Psoas muscle (tissue), 8 donors: ENCODE results near the gene ZNF48. TPM values are rescaled to one million over a fixed set of nuclear protein-coding genes. Genes with fewer than 3 reads are reported as not detected.

Experiments used
- ATAC-seq, 4 donors: fragments of 200-7000 bp; cut with Tn5 transposase; one replicate each; pipeline ENCODE4 v1.9.1; 2020; ENCODE audit warnings: moderate library complexity in 3 of 4, mild to moderate bottlenecking in 2 of 4
- DNase-seq, 2 donors: peaks; one replicate each; pipeline ENCODE4 v3.0.0-alpha.2; 2020
- H3K27ac ChIP-seq: fragments of 200-600 bp; one replicate; pipeline ENCODE4 v1.8.0; 2022
- H3K27me3 ChIP-seq, 3 donors: fragments of 200-600 bp in 1 of 3; one replicate each; pipeline versions ENCODE4 v1.6.1 to v1.8.0; 2013 to 2022; ENCODE audit warnings: low read length in 2 of 3, mild to moderate bottlenecking in 2 of 3, moderate library complexity in 1 of 3; ENCODE audit not compliant: insufficient read depth in 3 of 3
- H3K36me3 ChIP-seq, 2 donors: fragments of 200-600 bp in 1 of 2; one replicate each; pipeline versions ENCODE4 v1.6.1 to v1.8.0; 2013 to 2022; ENCODE audit warnings: low read depth in 1 of 2, mild to moderate bottlenecking in 1 of 2, moderate library complexity in 1 of 2; ENCODE audit not compliant: insufficient read depth in 1 of 2
- H3K4me1 ChIP-seq: fragments of 200-600 bp; one replicate; pipeline ENCODE4 v1.8.0; 2022
- H3K4me3 ChIP-seq: fragments of 200-600 bp; one replicate; pipeline ENCODE4 v1.8.0; 2022; ENCODE audit warnings: mild to moderate bottlenecking
- H3K9me3 ChIP-seq: fragments of 200-600 bp; one replicate; pipeline ENCODE4 v1.8.0; 2022
- CTCF ChIP-seq: fragments of 200-600 bp; IDR thresholded peaks from one replicate; pipeline ENCODE4 v1.8.0; 2022; ENCODE audit warnings: antibody characterized with exemption
- WGBS, 3 donors: extraction: QIAGEN DNeasy Blood & Tissue Kit; methylation state at CpG; one replicate each; pipeline versions ENCODE4 v1.1.6 to v1.1.7; 2013; 5-methylcytosine and 5-hydroxymethylcytosine counted together
- intact Hi-C, 2 donors: fragments of 100-400 bp; cut with DNase I; formaldehyde crosslinking; loops; one replicate each; pipeline versions ENCODE4 v1.11.0 to v1.14.2; 2022
- polyA plus RNA-seq, 3 donors: library from polyadenylated mRNA; stranded (reverse); fragments of 200-250 nt; gene quantifications; one replicate each; pipeline ENCODE4 v1.2.3, GENCODE V29; 2013
- total RNA-seq, 4 donors: library from RNA; stranded (reverse); fragmentation: NEBNext Ultra II Directional in 2 of 4; extraction: Animal tissue kit (Norgen Biotek cat#: 25700) in 2 of 4; gene quantifications; one replicate each; pipeline versions ENCODE4 v1.2.1 to v1.2.4, GENCODE V29; 2021 to 2023
- donor health status: healthy with polysubstance abuse.
- donor health status: DM: no; HTN: no; CAD: no; lungs with moderate emphysema.
- donor health status: Bipolar disorder and iron deficiency.
- donor health status: healthy.
- donor health status: DM: yes; HTN: yes; CAD: no.
- donor health status: DM: no; HTN: no; CAD: no.
- donor health status: DM: no; HTN: no; CAD: no.
- donor health status: DM: yes; HTN: yes; CAD: no.

Gene ZNF48
- total and polyA plus RNA-seq, 7 donors, result 2.3 to 7.8 (median 5.2) TPM

GRCh38 chr16:30434852-30435251 is 39.6 kb downstream of the ZNF48 start:
- ATAC-seq (no peak), DNase-seq (no peak)
- Histone ChIP-seq H3K27ac (no peak overlapping the region), H3K27me3 (no peaks in the 10 kb centered on the region), H3K4me3 (no peak overlapping the region), H3K4me1 (peaks cover 7% of the 10 kb centered on the region), H3K9me3 (no peaks in the 10 kb centered on the region), H3K36me3 (no peaks in the 10 kb centered on the region)
- TF ChIP-seq CTCF, result no peak
- intact Hi-C loops, result no loop called here
- 69 to 70% (median 69%) methylated on average over 4 of the region's 4 CpGs for WGBS, 3 donors

GRCh38 chr16:30437511-30438046 is 42.4 kb downstream of the ZNF48 start:
- Histone ChIP-seq H3K4me3 (no peak overlapping the region), H3K27ac (no peak overlapping the region), H3K4me1 (no peaks in the 10 kb centered on the region), H3K36me3 (no peaks in the 10 kb centered on the region), H3K9me3 (no peaks in the 10 kb centered on the region), H3K27me3 (no peaks in the 10 kb centered on the region)
- no peak for TF ChIP-seq CTCF
- intact Hi-C loops, result no loop called here
- no peak for DNase-seq
- 70 to 78% (median 72%) methylated on average over 3 of the region's 3 CpGs for WGBS, 3 donors
- no peak for ATAC-seq

DNA sequence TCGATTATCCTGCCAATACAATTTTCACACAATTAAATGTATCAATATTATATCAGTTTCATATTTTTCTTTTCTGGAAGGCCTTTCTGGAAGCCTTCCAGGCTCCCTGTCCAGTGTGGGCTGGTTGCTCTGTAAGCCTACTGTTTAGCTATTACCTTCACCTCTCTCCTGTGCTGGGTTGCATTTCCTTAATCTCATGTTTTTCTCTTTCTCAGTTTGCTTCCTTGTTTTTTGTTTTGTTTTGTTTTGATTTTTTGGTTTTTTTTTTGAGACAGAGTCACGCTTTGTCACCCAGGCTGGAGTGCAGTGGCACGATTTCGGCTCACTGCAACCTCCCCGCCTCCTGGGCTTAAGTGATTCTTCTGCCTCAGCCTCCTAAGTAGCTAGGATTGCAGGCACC is 43.6 kb downstream of the ZNF48 start:
- Histone ChIP-seq H3K36me3 (peaks cover 0 to 11% of the 10 kb centered on the region in 2 donors), H3K27ac (no peak overlapping the region), H3K27me3 (no peaks in the 10 kb centered on the region), H3K4me3 (no peak overlapping the region), H3K9me3 (no peaks in the 10 kb centered on the region), H3K4me1 (peaks cover 8% of the 10 kb centered on the region)
- intact Hi-C loops, result no loop called here
- ATAC-seq, result no peak
- WGBS, 3 donors, result 87 to 91% (median 89%) methylated on average over 5 of the region's 5 CpGs
- DNase-seq, result no peak
- TF ChIP-seq CTCF, result no peak

- ATAC-seq (no peak), DNase-seq (no peak)
- WGBS, 3 donors, result 86 to 91% (median 88%) methylated on average over 6 of the region's 6 CpGs
- Histone ChIP-seq H3K36me3 (peaks cover 0 to 17% of the 10 kb centered on the region in 2 donors), H3K27me3 (no peaks in the 10 kb centered on the region), H3K4me1 (peaks cover 16% of the 10 kb centered on the region), H3K4me3 (no peak overlapping the region), H3K27ac (no peak overlapping the region), H3K9me3 (no peaks in the 10 kb centered on the region)
- no peak for TF ChIP-seq CTCF
- intact Hi-C loops, result loop anchor here in 1 of 2 donors (10.0 kb wide), 1 partner anchor 195 kb away; no protein-coding TSS in a partner anchor
Measured at GRCh38 chr16:30439720-30440348, 44.6 kb downstream of the ZNF48 start.
